Non-pigmented ciliary epithelial cell (primary cell): ENCODE measurements around the gene SNX9.
"Not testable (repeated sequence)": the region's sequence is repeated elsewhere in the genome, so short reads cannot be mapped to it uniquely, and the experiment has no call there.

ENCODE experiments used
- DNase-seq: peaks from one replicate; pipeline ENCODE4 v3.0.0-alpha.2; 2010; ENCODE audit warnings: low read depth

Gene SNX9

GRCh38 chr6:157823001-157823527 is at the start of gene SNX9:
TSS of gene SNX9 (plus strand) at chr6:157823246. CDS start at chr6:157823435, 189 bp downstream.
- no peak for DNase-seq

GRCh38 chr6:157773248-157773773 is 49.7 kb upstream of the SNX9 start:
- no peak for DNase-seq

GRCh38 chr6:157774153-157775135 is 48.6 kb upstream of the SNX9 start:
- no peak for DNase-seq

GRCh38 chr6:157775376-157775775 is 47.7 kb upstream of the SNX9 start:
- DNase-seq = no peak

- no peak for DNase-seq
These were observed 45.7 kb upstream of the SNX9 start for GRCh38 chr6:157777344-157777743.

- DNase-seq = no peak
These were observed 44.3 kb upstream of the SNX9 start for GRCh38 chr6:157778719-157779118.

GRCh38 chr6:157779705-157780604 is 43.1 kb upstream of the SNX9 start:
- no peak for DNase-seq

- DNase-seq = no peak
These were observed 37.4 kb upstream of the SNX9 start for GRCh38 chr6:157785636-157786035.

- DNase-seq = no peak
These were observed 36.8 kb upstream of the SNX9 start for GRCh38 chr6:157786221-157786620.

- no peak for DNase-seq
These were observed 36.0 kb upstream of the SNX9 start for GRCh38 chr6:157787080-157787479.

GRCh38 chr6:157788180-157788579 is 34.9 kb upstream of the SNX9 start:
- DNase-seq = no peak

GRCh38 chr6:157789297-157789696 is 33.7 kb upstream of the SNX9 start:
- no peak for DNase-seq

GRCh38 chr6:157789861-157790260 is 33.2 kb upstream of the SNX9 start:
- DNase-seq = no peak

GRCh38 chr6:157790548-157791160 is 32.4 kb upstream of the SNX9 start:
- DNase-seq = no peak

- no peak for DNase-seq
These were observed 31.6 kb upstream of the SNX9 start for GRCh38 chr6:157791450-157791849.

- DNase-seq = no peak
These were observed 30.4 kb upstream of the SNX9 start for GRCh38 chr6:157792671-157793070.

- DNase-seq = not testable (repeated sequence)
These were observed 29.0 kb upstream of the SNX9 start for GRCh38 chr6:157794012-157794411.

GRCh38 chr6:157795841-157796240 is 27.2 kb upstream of the SNX9 start:
- no peak for DNase-seq

- no peak for DNase-seq
These were observed 24.2 kb upstream of the SNX9 start for GRCh38 chr6:157798851-157799250.

GRCh38 chr6:157799561-157799960 is 23.5 kb upstream of the SNX9 start:
- DNase-seq = not testable (repeated sequence)

- DNase-seq = peak; percentile 27
These were observed 22.4 kb upstream of the SNX9 start for GRCh38 chr6:157800420-157801237.
